Keratinocyte (primary cell): ENCODE results near the gene LMOD1. TPM values are rescaled to one million over a fixed set of nuclear protein-coding genes. Genes with fewer than 3 reads are reported as not detected.

Experiments
- DNase-seq: peaks from one replicate; pipeline ENCODE4 v3.0.0-alpha.2; 2011; ENCODE audit warnings: low read depth, missing footprints, low spot score
- FAIRE-seq: peaks from 2 replicates; lab custom pipeline; 2011; peaks lifted over from hg19 to GRCh38; lab: Jason Lieb, UNC
- H2AFZ ChIP-seq: 2 replicates; pipeline ENCODE4 v1.6.0; 2012; ENCODE audit warnings: low read length, control low read depth, inconsistent platforms; ENCODE audit not compliant: control insufficient read depth
- H3K27ac ChIP-seq: 2 replicates; pipeline ENCODE4 v1.5.1; 2011; ENCODE audit warnings: low read length; ENCODE audit not compliant: control insufficient read depth, insufficient read depth
- H3K27me3 ChIP-seq: 3 replicates; pipeline ENCODE4 v1.6.0; 2011; ENCODE audit warnings: low read length; ENCODE audit not compliant: control insufficient read depth, insufficient read depth; ENCODE audit errors: extremely low read depth
- H3K36me3 ChIP-seq, 2 experiments: 2 replicates in 1 of 2; 3 replicates in 1 of 2; pipeline ENCODE4 v1.5.1; 2011; ENCODE audit warnings: low read length in 2 of 2, mild to moderate bottlenecking in 1 of 2; ENCODE audit not compliant: control insufficient read depth in 2 of 2, insufficient read depth in 2 of 2; ENCODE audit errors: extremely low read depth in 1 of 2
- H3K4me1 ChIP-seq: 3 replicates; pipeline ENCODE4 v1.5.1; 2011; ENCODE audit warnings: low read length; ENCODE audit not compliant: control insufficient read depth, insufficient read depth; ENCODE audit errors: extremely low read depth
- H3K4me2 ChIP-seq: 3 replicates; pipeline ENCODE4 v1.6.0; 2011; ENCODE audit warnings: low read depth, low read length; ENCODE audit not compliant: control insufficient read depth, insufficient read depth; ENCODE audit errors: extremely low read depth
- H3K4me3 ChIP-seq, 3 experiments: fragments of 200-600 bp in 1 of 3; sonication (generic) in 1 of 3; 2 replicates in 2 of 3; 3 replicates in 1 of 3; pipeline ENCODE4 v1.5.1; 2011 to 2016; ENCODE audit warnings: low read length in 3 of 3, mild to moderate bottlenecking in 3 of 3, control low read depth in 2 of 3, inconsistent platforms in 1 of 3, low read depth in 1 of 3, mixed read lengths in 1 of 3, mixed run types in 1 of 3, moderate library complexity in 1 of 3; ENCODE audit not compliant: control insufficient read depth in 2 of 3, insufficient read depth in 2 of 3; ENCODE audit errors: extremely low read depth in 1 of 3
- H3K79me2 ChIP-seq: 2 replicates; pipeline ENCODE4 v1.6.0; 2012; ENCODE audit warnings: low read length; ENCODE audit not compliant: control insufficient read depth, insufficient read depth
- H3K9ac ChIP-seq: 3 replicates; pipeline ENCODE4 v1.6.0; 2011; ENCODE audit warnings: low read length; ENCODE audit not compliant: control insufficient read depth, insufficient read depth; ENCODE audit errors: extremely low read depth
- H3K9me1 ChIP-seq: 3 replicates; pipeline ENCODE4 v1.6.0; 2011; ENCODE audit warnings: low read length; ENCODE audit not compliant: control insufficient read depth, insufficient read depth; ENCODE audit errors: extremely low read depth
- H3K9me3 ChIP-seq: 2 replicates; pipeline ENCODE4 v1.5.1; 2012; ENCODE audit warnings: low read depth, low read length; ENCODE audit not compliant: control insufficient read depth
- H4K20me1 ChIP-seq: 3 replicates; pipeline ENCODE4 v1.6.0; 2011; ENCODE audit warnings: low read length; ENCODE audit not compliant: control insufficient read depth, insufficient read depth; ENCODE audit errors: extremely low read depth
- EZH2 ChIP-seq: IDR thresholded peaks from one replicate; pipeline ENCODE4 v1.6.1; 2012; ENCODE audit warnings: inconsistent platforms, mild to moderate bottlenecking, low read length, moderate library complexity
- dilution Hi-C: fragments of 300-500 bp; cut with MboI; formaldehyde crosslinking; loops from one replicate; pipeline ENCODE4 v1.7.0; 2020; ENCODE audit warnings: low sequenced_read_pairs; ENCODE audit not compliant: extremely low pct_ligation_motif_present
- polyA plus RNA-seq, 5 experiments: library from polyadenylated mRNA; depleted of rRNA in 3 of 5; stranded (reverse) in 3 of 5; stranded (forward) in 1 of 5; unstranded in 1 of 5; fragments of >200 nt; gene quantifications; 1 replicate in 1 of 5; 2 replicates in 3 of 5; 3 replicates in 1 of 5; pipeline versions ENCODE4 v1.2.1 to v1.2.3, GENCODE V29; 2011 to 2012; ENCODE audit warnings: missing spikeins in 2 of 5, low read depth in 1 of 5, low replicate concordance in 1 of 5
- small RNA-seq, 3 experiments: library from RNA; depleted of rRNA; stranded (forward); fragments of <200 nt; gene quantifications; one replicate each; pipeline ENCODE3, GENCODE V24; 2012; ENCODE audit warnings: low read depth in 3 of 3, low replicate concordance in 1 of 3; ENCODE audit not compliant: insufficient read length in 3 of 3
- TF ChIP-seq, protein P1 (sequence below), 3 experiments: IDR thresholded peaks in 1 of 3; conservative IDR thresholded peaks in 1 of 3; optimal IDR thresholded peaks in 1 of 3; 2 replicates in 2 of 3; 3 replicates in 1 of 3; pipeline versions ENCODE3 to v1.5.1; 2011; ENCODE audit warnings: low read length in 3 of 3, mild to moderate bottlenecking in 3 of 3, moderate library complexity in 2 of 3, control low read depth in 1 of 3, inconsistent platforms in 1 of 3; ENCODE audit not compliant: insufficient read depth in 2 of 3; ENCODE audit errors: extremely low read depth in 1 of 3

Gene LMOD1
- polyA plus RNA-seq, 1 donor (not counting 4 experiments of a cell fraction or from before 2014, with no cell fraction given): not detected

DNA sequence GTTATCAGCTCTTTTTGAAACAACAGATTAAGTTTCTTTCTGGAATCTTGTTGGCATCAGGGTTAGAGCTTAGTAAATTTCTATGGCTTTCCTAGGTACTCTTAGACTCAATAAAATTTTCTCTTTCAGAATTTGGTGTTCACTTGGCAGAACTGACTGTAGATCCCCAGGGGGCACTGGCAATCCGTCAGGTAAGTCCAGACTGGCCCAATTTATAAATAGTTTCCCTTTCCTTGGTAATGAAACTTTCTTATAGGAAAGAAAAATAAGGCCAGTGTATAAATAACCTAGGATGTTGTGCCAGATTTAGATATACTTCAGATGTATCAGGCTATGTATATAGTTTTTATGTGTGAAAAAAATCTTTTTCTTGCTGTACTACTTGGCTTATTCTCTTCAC, 99.2 kb downstream of the LMOD1 start:
- H3K4me1 ChIP-seq: peaks cover 39% of the 10 kb centered on the region
- H3K4me3 ChIP-seq: no peak overlapping the region
- no peak overlapping the region for H2AFZ ChIP-seq
- peaks cover 54% of the 10 kb centered on the region for H3K79me2 ChIP-seq
- no peak overlapping the region for H3K4me2 ChIP-seq
- peaks cover 3% of the 10 kb centered on the region for H3K9me1 ChIP-seq
- FAIRE-seq (no peak), DNase-seq (no peak)
- H3K9me3 ChIP-seq: no peaks in the 10 kb centered on the region
- no peaks in the 10 kb centered on the region for H3K27me3 ChIP-seq
- dilution Hi-C loops: no loop called here
- H3K9ac ChIP-seq: no peak overlapping the region
- H3K27ac ChIP-seq: no peak overlapping the region
- TF ChIP-seq EZH2: no peak
- TF ChIP-seq, protein P1, sequence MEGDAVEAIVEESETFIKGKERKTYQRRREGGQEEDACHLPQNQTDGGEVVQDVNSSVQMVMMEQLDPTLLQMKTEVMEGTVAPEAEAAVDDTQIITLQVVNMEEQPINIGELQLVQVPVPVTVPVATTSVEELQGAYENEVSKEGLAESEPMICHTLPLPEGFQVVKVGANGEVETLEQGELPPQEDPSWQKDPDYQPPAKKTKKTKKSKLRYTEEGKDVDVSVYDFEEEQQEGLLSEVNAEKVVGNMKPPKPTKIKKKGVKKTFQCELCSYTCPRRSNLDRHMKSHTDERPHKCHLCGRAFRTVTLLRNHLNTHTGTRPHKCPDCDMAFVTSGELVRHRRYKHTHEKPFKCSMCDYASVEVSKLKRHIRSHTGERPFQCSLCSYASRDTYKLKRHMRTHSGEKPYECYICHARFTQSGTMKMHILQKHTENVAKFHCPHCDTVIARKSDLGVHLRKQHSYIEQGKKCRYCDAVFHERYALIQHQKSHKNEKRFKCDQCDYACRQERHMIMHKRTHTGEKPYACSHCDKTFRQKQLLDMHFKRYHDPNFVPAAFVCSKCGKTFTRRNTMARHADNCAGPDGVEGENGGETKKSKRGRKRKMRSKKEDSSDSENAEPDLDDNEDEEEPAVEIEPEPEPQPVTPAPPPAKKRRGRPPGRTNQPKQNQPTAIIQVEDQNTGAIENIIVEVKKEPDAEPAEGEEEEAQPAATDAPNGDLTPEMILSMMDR (optimal IDR thresholded peaks at IDR 0.05 in 1 of 3, IDR thresholded peaks at IDR 0.05 in 1 of 3, conservative IDR thresholded peaks at IDR 0.05 in 1 of 3; ENCODE audit: extremely low read depth in 1 of 3, insufficient read depth in 2 of 3, low read length in 3 of 3): no peak
- H4K20me1 ChIP-seq: no peaks in the 10 kb centered on the region
- H3K36me3 ChIP-seq: peaks cover 8 to 16% of the 10 kb centered on the region in 2 experiments

Small RNAs within 50 kb of the gene (small RNA-seq; reads per million reads assigned to genes)
- gene MIR6739 (0 to 0.33 (median 0) reads per million in 3 experiments), gene RF00156 (0 reads per million in 3 experiments)

Other genes starting within 250 kb of the LMOD1 start
- gene IPO9, start 117.4 kb downstream of the LMOD1 start, polyA plus RNA-seq: 32.5 to 38.9 TPM (median 35.8 TPM) in 3 replicates
- gene SHISA4, start 57.6 kb downstream of the LMOD1 start, polyA plus RNA-seq: 2.2 to 5.8 TPM (median 4.0 TPM) in 3 replicates
- gene TIMM17A, start 9.0 kb upstream of the LMOD1 start, polyA plus RNA-seq: 72.5 to 116 TPM (median 102 TPM) in 3 replicates
- 35.4 to 63.0 TPM (median 59.8 TPM) in 3 replicates for gene RNPEP, start 36.1 kb upstream of the LMOD1 start, polyA plus RNA-seq
- 0.23 to 1.1 TPM (median 0.51 TPM) in 3 replicates for gene ELF3, start 64.0 kb upstream of the LMOD1 start, polyA plus RNA-seq
- 0.01 TPM in 2 of 3 replicates, not detected in the other for gene GPR37L1, start 176.4 kb upstream of the LMOD1 start, polyA plus RNA-seq
- 48.4 to 64.0 TPM (median 58.6 TPM) in 3 replicates for gene ARL8A, start 198.2 kb upstream of the LMOD1 start, polyA plus RNA-seq
- gene PTPN7, start 214.1 kb upstream of the LMOD1 start, polyA plus RNA-seq: 0.06 to 0.10 TPM in 2 of 3 replicates, not detected in the other
- gene LGR6, start 247.3 kb upstream of the LMOD1 start, polyA plus RNA-seq: 0.39 to 1.5 TPM (median 0.42 TPM) in 3 replicates